Stomach (tissue), 4 donors: ENCODE data around the gene RIMOC1.

Experiments
- EP300 ChIP-seq: sonication (generic); formaldehyde crosslinking; IDR thresholded peaks from one replicate; pipeline ENCODE4 v1.6.1; 2017; ENCODE audit warnings: antibody characterized with exemption
- TF ChIP-seq, protein P1 (sequence below), 7 experiments: fragments of 450-650 bp in 4 of 7; fragments of 200-600 bp in 3 of 7; sonication (generic) in 3 of 7; IDR thresholded peaks; one replicate each; pipeline ENCODE4 v1.5.1; 2016 to 2019; ENCODE audit warnings: antibody characterized with exemption in 7 of 7, control low read depth in 2 of 7, mild to moderate bottlenecking in 1 of 7

DNA sequence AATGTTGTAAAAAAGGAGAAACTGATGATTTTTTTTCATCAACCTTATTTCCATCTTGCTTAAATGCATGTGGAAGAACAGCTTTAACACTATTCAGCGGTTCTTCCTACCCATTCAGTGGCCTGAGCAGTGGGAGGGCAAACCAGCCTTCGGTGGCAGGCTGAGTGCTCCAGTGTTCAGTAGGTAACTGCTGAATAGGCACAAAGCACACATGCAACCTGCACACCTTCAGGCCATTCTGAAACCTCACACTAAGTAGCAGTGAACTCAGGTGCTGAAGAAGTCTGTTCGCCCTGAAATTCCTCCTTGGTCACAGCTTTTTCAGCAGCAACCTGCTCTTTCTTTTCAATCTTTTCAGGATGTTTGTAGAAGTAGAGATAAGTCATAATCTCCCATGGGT, 47.1 kb downstream of the RIMOC1 start:
- TF ChIP-seq, protein P1, sequence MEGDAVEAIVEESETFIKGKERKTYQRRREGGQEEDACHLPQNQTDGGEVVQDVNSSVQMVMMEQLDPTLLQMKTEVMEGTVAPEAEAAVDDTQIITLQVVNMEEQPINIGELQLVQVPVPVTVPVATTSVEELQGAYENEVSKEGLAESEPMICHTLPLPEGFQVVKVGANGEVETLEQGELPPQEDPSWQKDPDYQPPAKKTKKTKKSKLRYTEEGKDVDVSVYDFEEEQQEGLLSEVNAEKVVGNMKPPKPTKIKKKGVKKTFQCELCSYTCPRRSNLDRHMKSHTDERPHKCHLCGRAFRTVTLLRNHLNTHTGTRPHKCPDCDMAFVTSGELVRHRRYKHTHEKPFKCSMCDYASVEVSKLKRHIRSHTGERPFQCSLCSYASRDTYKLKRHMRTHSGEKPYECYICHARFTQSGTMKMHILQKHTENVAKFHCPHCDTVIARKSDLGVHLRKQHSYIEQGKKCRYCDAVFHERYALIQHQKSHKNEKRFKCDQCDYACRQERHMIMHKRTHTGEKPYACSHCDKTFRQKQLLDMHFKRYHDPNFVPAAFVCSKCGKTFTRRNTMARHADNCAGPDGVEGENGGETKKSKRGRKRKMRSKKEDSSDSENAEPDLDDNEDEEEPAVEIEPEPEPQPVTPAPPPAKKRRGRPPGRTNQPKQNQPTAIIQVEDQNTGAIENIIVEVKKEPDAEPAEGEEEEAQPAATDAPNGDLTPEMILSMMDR (IDR thresholded peaks at IDR 0.05): no peak
- TF ChIP-seq EP300: no peak
